Measurements from ENCODE around the gene C19orf81.

DNA sequence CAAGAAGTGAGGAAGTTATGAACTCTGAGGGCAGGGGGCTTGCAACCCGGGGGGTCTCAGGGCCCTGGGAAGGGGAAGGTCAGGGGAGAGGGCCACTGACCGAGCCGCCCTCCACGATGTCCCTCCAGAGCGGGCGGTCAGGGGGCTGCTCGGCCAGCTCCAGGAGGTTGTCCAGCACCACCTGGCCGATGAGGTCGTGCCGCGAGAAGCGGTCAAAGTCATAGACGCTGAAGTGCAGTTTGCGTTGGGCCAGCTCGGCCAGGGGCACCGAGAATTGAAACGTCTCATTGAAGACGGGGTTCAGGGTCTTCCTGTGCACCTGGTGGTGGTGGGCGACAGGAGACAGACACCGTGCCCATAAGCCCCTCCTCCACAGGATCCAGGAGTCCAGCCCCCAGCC, 20.1 kb upstream of the C19orf81 start:
- TF ChIP-seq CTCF (IDR thresholded peaks at IDR 0.05): no peak
- TF ChIP-seq POLR2A (IDR thresholded peaks at IDR 0.05): no peak
- TF ChIP-seq EP300 (IDR thresholded peaks at IDR 0.05): no peak
